Measurements from ENCODE around the gene LRATD1.

The LRATD1 gene

GRCh38 chr2:14601156-14601770 is 31.3 kb upstream of the LRATD1 start (continued):
- no peak for TF ChIP-seq ZNF398 (tag by site-specific recombination; IDR thresholded peaks at IDR 0.05)
- TF ChIP-seq ZNF335 (tag by site-specific recombination; conservative IDR thresholded peaks at IDR 0.05) = no peak
- TF ChIP-seq ZSCAN23 (tag by site-specific recombination; IDR thresholded peaks at IDR 0.05) = no peak
- TF ChIP-seq ZXDB (tag by site-specific recombination; IDR thresholded peaks at IDR 0.05) = no peak
- TF ChIP-seq ZNF221 (tag by site-specific recombination; IDR thresholded peaks at IDR 0.05; ENCODE audit: borderline replicate concordance) = no peak
- no peak for TF ChIP-seq ZBTB1 (tag by site-specific recombination; IDR thresholded peaks at IDR 0.05)

- H3K4me3 ChIP-seq (ENCODE audit: low read depth, low read length) = no peak overlapping the region
- no peak for TF ChIP-seq ZBTB49 (tag by site-specific recombination; IDR thresholded peaks at IDR 0.05; ENCODE audit: low read depth)
- no peak for TF ChIP-seq ZNF658 (tag by site-specific recombination; IDR thresholded peaks at IDR 0.05)
- TF ChIP-seq ZNF747 (tag by site-specific recombination; IDR thresholded peaks at IDR 0.05) = no peak
- no peak for TF ChIP-seq ZNF174 (tag by site-specific recombination; IDR thresholded peaks at IDR 0.05)
- no peak for TF ChIP-seq ZNF311 (tag by site-specific recombination; IDR thresholded peaks at IDR 0.05; ENCODE audit: borderline replicate concordance)
- no peak for TF ChIP-seq TSHZ1 (tag by site-specific recombination; IDR thresholded peaks at IDR 0.05; ENCODE audit: borderline replicate concordance)
- no peak for TF ChIP-seq HOXD13 (CRISPR knock-in tag; IDR thresholded peaks at IDR 0.05; ENCODE audit: borderline replicate concordance)
- TF ChIP-seq ZNF148 (tag by site-specific recombination; IDR thresholded peaks at IDR 0.05; ENCODE audit: borderline replicate concordance) = no peak
- TF ChIP-seq WT1 (tag by site-specific recombination; IDR thresholded peaks at IDR 0.05) = no peak
- TF ChIP-seq ZSCAN5A (tag by site-specific recombination; IDR thresholded peaks at IDR 0.05) = no peak
- no peak for TF ChIP-seq ZNF426 (tag by site-specific recombination; IDR thresholded peaks at IDR 0.05)
- TF ChIP-seq ZNF785 (tag by site-specific recombination; IDR thresholded peaks at IDR 0.05) = no peak
- H3K27ac ChIP-seq (ENCODE audit: extremely low read depth, low read depth, low read length) = no peak overlapping the region
- H3K9me3 ChIP-seq (ENCODE audit: control insufficient read depth, insufficient read depth, low read depth, low read length) = no peaks in the 10 kb centered on the region
- H3K36me3 ChIP-seq (ENCODE audit: control insufficient read depth in 2 of 2, insufficient read depth in 1 of 2, low read length in 2 of 2) = no peaks in the 10 kb centered on the region
- no peaks in the 10 kb centered on the region for H3K4me1 ChIP-seq (ENCODE audit: control insufficient read depth, insufficient read depth, low read length)
- POLR2A ChIA-PET = no interaction called here
- CTCF ChIA-PET = no interaction called here
Measured at GRCh38 chr2:14602309-14602708, 30.2 kb upstream of the LRATD1 start.

Measured in HEK293 (cell line).